H1 (cell line): ENCODE measurements around the gene INTS7. TPM values are rescaled to one million over a fixed set of nuclear protein-coding genes. Genes with fewer than 3 reads are reported as not detected.

Experiments used
- CTCF ChIA-PET: fragments of 300-600 bp; sonication (Branson Sonifier 250); formaldehyde crosslinking; loops from one replicate; lab custom pipeline; 2021; ENCODE audit not compliant: partially characterized antibody; lab: Charles Lee
- POLR2A ChIA-PET: fragments of 300-600 bp; sonication (Branson Sonifier 250); formaldehyde crosslinking; loops from one replicate; lab custom pipeline; 2021; ENCODE audit warnings: inconsistent platforms; ENCODE audit not compliant: partially characterized antibody; lab: Charles Lee
- DNase-seq, 2 experiments: peaks; one replicate each; pipeline versions ENCODE4 v3.0.0 to v3.0.0-alpha.2; 2010 to 2022; ENCODE audit warnings: low spot score in 2 of 2, low read depth in 1 of 2, mixed read lengths in 1 of 2
- FAIRE-seq: peaks from 2 replicates; lab custom pipeline; 2011; peaks lifted over from hg19 to GRCh38; lab: Jason Lieb, UNC
- H2AFZ ChIP-seq: 2 replicates; pipeline ENCODE4 v1.8.1; 2012; ENCODE audit warnings: low read length, inconsistent platforms
- H2AK5ac ChIP-seq: 2 replicates; pipeline ENCODE4 v1.6.1; 2013; ENCODE audit warnings: low read depth, low read length
- H2BK120ac ChIP-seq: replicated peaks from 2 replicates; pipeline ENCODE3; 2013; ENCODE audit warnings: low read depth, low read length, inconsistent platforms
- H2BK12ac ChIP-seq: 2 replicates; pipeline ENCODE4 v1.6.1; 2013; ENCODE audit warnings: low read depth, low read length
- H2BK15ac ChIP-seq: 2 replicates; pipeline ENCODE4 v1.6.1; 2013; ENCODE audit warnings: low read length
- H2BK20ac ChIP-seq: 2 replicates; pipeline ENCODE4 v1.6.1; 2013; ENCODE audit warnings: low read length
- H2BK5ac ChIP-seq: 2 replicates; pipeline ENCODE4 v1.6.1; 2013; ENCODE audit warnings: low read depth, low read length
- H3K14ac ChIP-seq: 2 replicates; pipeline ENCODE4 v1.6.1; 2013; ENCODE audit warnings: inconsistent platforms; ENCODE audit not compliant: insufficient read length
- H3K18ac ChIP-seq: 2 replicates; pipeline ENCODE4 v1.6.1; 2013; ENCODE audit warnings: low read length; ENCODE audit errors: extremely low read depth
- H3K23ac ChIP-seq: 2 replicates; pipeline ENCODE4 v1.6.1; 2013; ENCODE audit warnings: inconsistent platforms; ENCODE audit not compliant: insufficient read length
- H3K23me2 ChIP-seq: 2 replicates; pipeline ENCODE4 v1.6.1; 2013; ENCODE audit warnings: low read depth, low read length
- H3K27ac ChIP-seq: 2 replicates; pipeline ENCODE4 v1.6.1; 2011; ENCODE audit warnings: low read depth, low read length, inconsistent platforms
- H3K27me3 ChIP-seq, 4 experiments: replicated peaks in 1 of 4; 1 replicate in 1 of 4; 2 replicates in 3 of 4; pipeline versions ENCODE4 v1.6.1 to v1.8.1; 2011 to 2013; ENCODE audit warnings: low read length in 3 of 4, mild to moderate bottlenecking in 3 of 4, inconsistent platforms in 2 of 4, mixed read lengths in 2 of 4, moderate library complexity in 1 of 4; ENCODE audit not compliant: control insufficient read depth in 3 of 4, insufficient read depth in 3 of 4; ENCODE audit errors: extremely low read depth in 1 of 4
- H3K36me3 ChIP-seq, 4 experiments: 2 replicates each; pipeline versions ENCODE4 v1.6.1 to v1.8.1; 2011 to 2013; ENCODE audit warnings: mild to moderate bottlenecking in 4 of 4, low read length in 3 of 4, moderate library complexity in 2 of 4, control low read depth in 1 of 4, inconsistent platforms in 1 of 4; ENCODE audit not compliant: insufficient read depth in 4 of 4, control insufficient read depth in 2 of 4
- H3K4ac ChIP-seq: replicated peaks from 2 replicates; pipeline ENCODE3; 2013; ENCODE audit warnings: low read length, low read depth, mixed read lengths, inconsistent platforms; ENCODE audit not compliant: insufficient read length
- H3K4me1 ChIP-seq, 4 experiments: replicated peaks in 1 of 4; 1 replicate in 1 of 4; 2 replicates in 3 of 4; pipeline versions ENCODE4 v1.6.1 to v1.8.1; 2011 to 2013; ENCODE audit warnings: low read length in 3 of 4, inconsistent platforms in 2 of 4, mixed read lengths in 1 of 4; ENCODE audit not compliant: insufficient read depth in 4 of 4, control insufficient read depth in 3 of 4
- H3K4me2 ChIP-seq, 2 experiments: 2 replicates each; pipeline versions ENCODE4 v1.6.1 to v1.8.1; 2011 to 2013; ENCODE audit warnings: low read depth in 2 of 2, low read length in 2 of 2, control low read depth in 1 of 2, inconsistent platforms in 1 of 2, mild to moderate bottlenecking in 1 of 2; ENCODE audit not compliant: insufficient read depth in 1 of 2
- H3K4me3 ChIP-seq, 4 experiments: fragments of 200-600, 300-600 bp in 1 of 4; sonication (generic), shearing (Covaris generic), sonication (Bioruptor Twin) in 1 of 4; 2 replicates each; pipeline versions ENCODE4 v1.5.1 to v1.8.1; 2011 to 2016; ENCODE audit warnings: low read length in 4 of 4, low read depth in 3 of 4, control low read depth in 2 of 4, inconsistent platforms in 2 of 4, mild to moderate bottlenecking in 2 of 4, mixed read lengths in 1 of 4, moderate library complexity in 1 of 4; ENCODE audit not compliant: insufficient read depth in 2 of 4; ENCODE audit errors: extremely low read depth in 1 of 4
- H3K56ac ChIP-seq: replicated peaks from 2 replicates; pipeline ENCODE3; 2013; ENCODE audit warnings: low read depth, mild to moderate bottlenecking, mixed read lengths, low read length, inconsistent platforms; ENCODE audit not compliant: insufficient read length
- H3K79me1 ChIP-seq: 2 replicates; pipeline ENCODE4 v1.6.1; 2013; ENCODE audit warnings: low read depth, low read length, control low read depth
- H3K79me2 ChIP-seq, 2 experiments: 2 replicates each; pipeline versions ENCODE4 v1.6.1 to v1.8.1; 2012 to 2013; ENCODE audit warnings: low read length in 2 of 2, mild to moderate bottlenecking in 2 of 2, inconsistent platforms in 1 of 2; ENCODE audit not compliant: insufficient read depth in 2 of 2, control insufficient read depth in 1 of 2
- H3K9ac ChIP-seq, 4 experiments: replicated peaks in 1 of 4; 1 replicate in 1 of 4; 2 replicates in 3 of 4; pipeline versions ENCODE4 v1.6.1 to v1.8.1; 2011 to 2013; ENCODE audit warnings: low read depth in 3 of 4, low read length in 3 of 4, control low read depth in 2 of 4, mild to moderate bottlenecking in 2 of 4, moderate library complexity in 2 of 4, inconsistent platforms in 1 of 4; ENCODE audit errors: extremely low read depth in 1 of 4
- H3K9me3 ChIP-seq, 2 experiments: 2 replicates each; pipeline versions ENCODE4 v1.6.1 to v1.8.1; 2012 to 2013; ENCODE audit warnings: mild to moderate bottlenecking in 2 of 2, moderate library complexity in 2 of 2, control low read depth in 1 of 2, inconsistent platforms in 1 of 2, low read depth in 1 of 2, low read length in 1 of 2, mixed read lengths in 1 of 2; ENCODE audit not compliant: insufficient read depth in 2 of 2
- H4K20me1 ChIP-seq, 2 experiments: replicated peaks in 1 of 2; 2 replicates each; pipeline versions ENCODE3 to v1.8.1; 2011 to 2013; ENCODE audit warnings: inconsistent platforms in 2 of 2, low read length in 2 of 2, mild to moderate bottlenecking in 1 of 2; ENCODE audit not compliant: insufficient read depth in 2 of 2, control insufficient read depth in 1 of 2
- H4K5ac ChIP-seq: 2 replicates; pipeline ENCODE4 v1.6.1; 2013; ENCODE audit warnings: low read length, low read depth, mixed read lengths, inconsistent platforms; ENCODE audit not compliant: insufficient read length
- H4K8ac ChIP-seq: 2 replicates; pipeline ENCODE4 v1.8.0; 2013; ENCODE audit warnings: mild to moderate bottlenecking, moderate library complexity, low read length, inconsistent platforms; ENCODE audit not compliant: insufficient read depth; ENCODE audit errors: extremely low read depth
- H4K91ac ChIP-seq: replicated peaks from 2 replicates; pipeline ENCODE3; 2013; ENCODE audit warnings: low read length, mixed read lengths, inconsistent platforms; ENCODE audit not compliant: insufficient read length
- KDM1A ChIP-seq: fragments of 200-600, 300-600 bp; sonication (generic); IDR thresholded peaks from 2 replicates; pipeline ENCODE4 v1.7.1; 2016; ENCODE audit warnings: mild to moderate bottlenecking, low read length, borderline replicate concordance
- WGBS, 2 experiments: shearing (Covaris generic) in 1 of 2; methylation state at CpG; one replicate each; pipeline versions ENCODE4 v1.1.6 to v1.1.7; 2013 to 2015; ENCODE audit warnings: low lambda C conversion rate in 2 of 2, mixed read lengths in 2 of 2, inconsistent platforms in 1 of 2, low coverage in 1 of 2, missing lambda C conversion rate in 1 of 2; ENCODE audit not compliant: insufficient replicate concordance in 2 of 2, insufficient coverage in 1 of 2, insufficient read length in 1 of 2; ENCODE audit errors: extremely low coverage in 1 of 2, missing lambda C conversion rate in 1 of 2; 5-methylcytosine and 5-hydroxymethylcytosine counted together
- polyA plus RNA-seq, 7 experiments: library from polyadenylated mRNA; depleted of rRNA in 3 of 7; stranded (reverse) in 5 of 7; unstranded in 2 of 7; fragments of >200 nt in 5 of 7; fragments of 200-250 nt in 2 of 7; gene quantifications; 1 replicate in 5 of 7; 2 replicates in 1 of 7; 4 replicates in 1 of 7; pipeline versions ENCODE4 v1.2.1 to v1.2.3, GENCODE V29; 2011 to 2013; ENCODE audit warnings: missing spikeins in 2 of 7, mixed read lengths in 2 of 7
- total RNA-seq: library from RNA; stranded (reverse); fragmentation: NEBNext Ultra II Directional; extraction: Animal tissue kit (Norgen Biotek cat#: 25700); gene quantifications from 2 replicates; pipeline ENCODE4 v1.2.1, GENCODE V29; 2021

INTS7 gene
- total and polyA plus RNA-seq, 2 of the 8 experiments (the other 6 are each of a cell fraction or from before 2014, with no cell fraction given), result 15.2 to 22.4 TPM

DNA sequence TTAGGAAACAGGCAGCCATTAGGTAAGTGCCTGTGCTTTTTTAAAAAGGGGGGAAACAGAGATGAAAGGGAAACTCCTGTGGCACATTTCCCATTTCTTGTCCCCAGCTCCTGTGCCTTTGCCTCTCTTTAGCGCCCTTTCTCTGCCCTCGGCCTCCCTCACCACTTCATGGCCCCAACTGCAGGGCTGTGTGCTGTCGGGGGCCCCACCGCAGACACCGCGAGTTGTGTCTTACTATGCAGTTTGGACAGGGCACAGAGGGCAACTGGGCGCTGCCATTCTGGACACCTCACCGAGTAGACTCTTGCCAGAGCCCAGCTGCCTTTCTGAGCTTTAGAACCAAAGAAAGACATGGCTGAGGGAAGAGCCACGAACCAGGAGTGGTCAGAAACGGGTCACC is 111.1 kb downstream of the INTS7 start:
- no peak overlapping the region for H3K23ac ChIP-seq
- no peak overlapping the region for H2BK12ac ChIP-seq

More for the DNA sequence above, 111.1 kb downstream of the INTS7 start:
- no peaks in the 10 kb centered on the region for H3K23me2 ChIP-seq
- no peak overlapping the region for H2BK15ac ChIP-seq
- H3K9ac ChIP-seq, result no peak overlapping the region
- no peak overlapping the region for H3K4ac ChIP-seq
- H2BK5ac ChIP-seq, result no peak overlapping the region
- no peak overlapping the region for H3K27ac ChIP-seq
- no peak overlapping the region for H4K91ac ChIP-seq
- peaks cover 0 to 12% (median 8%) of the 10 kb centered on the region in 4 experiments; a peak in 6 of 7 replicates for H3K4me1 ChIP-seq
- ChIA-PET POLR2A (interaction anchor here (1.2 kb wide), 1 partner anchor 16 kb away, joined by 5 read pairs; no protein-coding TSS in a partner anchor), CTCF (interaction anchor here (0.6 to 1.6 kb wide), 4 partner anchors 12 to 533 kb away, joined by 3 to 4 read pairs (median 4); no protein-coding TSS in a partner anchor)
- H3K9me3 ChIP-seq, result no peaks in the 10 kb centered on the region
- FAIRE-seq (no peak), DNase-seq (no peak)
- 94% methylated on average over 8 of the region's 10 CpGs; no CpG with 5 or more reads in 1 of the 2 experiments for WGBS, 2 experiments
- TF ChIP-seq KDM1A, result no peak
- no peaks in the 10 kb centered on the region for H3K79me2 ChIP-seq
- no peak overlapping the region for H2BK120ac ChIP-seq
- H3K18ac ChIP-seq, result no peak overlapping the region
- H3K36me3 ChIP-seq, result no peaks in the 10 kb centered on the region
- no peak overlapping the region for H3K4me3 ChIP-seq
- no peaks in the 10 kb centered on the region for H4K20me1 ChIP-seq
- no peak overlapping the region for H3K4me2 ChIP-seq
- no peak overlapping the region for H3K14ac ChIP-seq
- H4K8ac ChIP-seq, result no peak overlapping the region
- no peaks in the 10 kb centered on the region for H3K79me1 ChIP-seq
- H2BK20ac ChIP-seq, result no peak overlapping the region
- no peak overlapping the region for H3K56ac ChIP-seq
- no peaks in the 10 kb centered on the region for H3K27me3 ChIP-seq
- no peak overlapping the region for H2AFZ ChIP-seq
- H4K5ac ChIP-seq, result no peak overlapping the region
- H2AK5ac ChIP-seq, result no peak overlapping the region
